Activated naive CD8-positive, alpha-beta T cell treated with anti-CD3 and anti-CD28 coated beads, Interleukin-2, amount 50 U/mL, for 24 hours (primary cell): Measurements from ENCODE around the gene STPG1.

Experiments
- ATAC-seq: fragments of 150-1000 bp; cut with Tn5 transposase; one replicate; pipeline ENCODE4 v1.10.0; 2021
- DNase-seq: peaks from one replicate; pipeline ENCODE4 v3.0.0; 2021
- H3K27ac Mint-ChIP-seq: one replicate; pipeline ENCODE4 v1.8.0; 2021; ENCODE audit warnings: mild to moderate bottlenecking, mixed read lengths
- H3K27me3 Mint-ChIP-seq: one replicate; pipeline ENCODE4 v1.8.0; 2021; ENCODE audit warnings: mixed read lengths
- H3K36me3 Mint-ChIP-seq: one replicate; pipeline ENCODE4 v1.8.0; 2021; ENCODE audit warnings: low read depth, mixed read lengths
- H3K4me1 Mint-ChIP-seq: one replicate; pipeline ENCODE4 v1.8.0; 2021; ENCODE audit warnings: mixed read lengths
- H3K4me3 Mint-ChIP-seq: one replicate; pipeline ENCODE4 v1.8.0; 2021; ENCODE audit warnings: mild to moderate bottlenecking, moderate library complexity, mixed read lengths
- H3K9me3 Mint-ChIP-seq: one replicate; pipeline ENCODE4 v1.8.0; 2021; ENCODE audit warnings: mixed read lengths

The STPG1 gene

DNA sequence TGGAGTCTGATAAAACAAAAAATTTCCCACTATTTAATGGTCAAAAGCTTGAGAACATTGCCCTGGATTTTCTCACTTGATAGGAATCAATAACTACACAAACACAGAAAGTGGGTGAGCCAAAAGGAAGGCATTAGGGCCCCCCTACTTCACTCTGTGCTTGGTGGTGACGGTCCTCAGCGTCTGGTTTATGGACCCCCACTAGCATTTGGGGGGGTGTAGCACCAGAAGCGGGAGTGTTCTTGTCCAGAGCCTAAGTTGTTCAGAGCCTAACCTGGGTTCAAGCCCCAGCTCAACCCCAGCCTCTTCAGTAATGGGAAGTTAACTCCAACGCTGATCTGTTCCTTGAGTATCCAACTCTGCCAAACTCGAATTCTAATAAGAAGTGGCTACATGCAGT lies 33.1 kb downstream of the STPG1 start:
- H3K27ac Mint-ChIP-seq = no peak overlapping the region
- H3K4me1 Mint-ChIP-seq = peaks cover 15% of the 10 kb centered on the region
- H3K9me3 Mint-ChIP-seq = no peaks in the 10 kb centered on the region
- no peak for ATAC-seq
- peaks cover 5% of the 10 kb centered on the region for H3K36me3 Mint-ChIP-seq
- no peak for DNase-seq
- H3K27me3 Mint-ChIP-seq = no peaks in the 10 kb centered on the region
- no peak overlapping the region for H3K4me3 Mint-ChIP-seq

DNA sequence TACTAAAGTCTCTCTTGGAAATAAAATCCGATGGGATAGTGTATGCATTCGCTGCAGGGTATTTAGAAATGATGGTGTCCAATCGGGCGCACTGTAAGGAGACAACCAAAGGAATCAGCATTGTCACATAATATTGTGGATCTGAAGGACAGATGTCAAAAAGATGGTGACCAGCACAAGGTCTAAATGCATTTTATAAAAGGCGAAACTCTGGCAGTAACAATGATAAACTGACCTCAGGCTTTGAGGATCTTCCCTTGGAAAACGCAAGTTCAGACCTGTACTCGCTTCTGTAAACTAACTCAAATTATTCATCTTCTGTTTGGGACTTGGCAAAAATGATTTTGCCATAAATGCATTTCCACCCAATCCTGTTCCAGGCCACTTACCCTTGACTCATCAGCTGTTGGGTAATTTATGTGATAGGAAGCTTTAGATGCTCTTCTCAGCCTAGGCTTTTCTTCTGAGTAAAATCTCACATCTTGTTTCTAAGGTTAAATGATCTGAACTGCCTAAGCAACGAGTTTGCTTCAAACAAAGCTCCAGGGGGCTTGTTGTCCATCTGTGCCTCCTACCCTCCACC lies 33.8 kb downstream of the STPG1 start:
- Mint-ChIP-seq H3K27ac (no peak overlapping the region), H3K4me1 (peaks cover 9% of the 10 kb centered on the region), H3K36me3 (peaks cover 5% of the 10 kb centered on the region), H3K4me3 (no peak overlapping the region), H3K27me3 (no peaks in the 10 kb centered on the region), H3K9me3 (no peaks in the 10 kb centered on the region)
- ATAC-seq (no peak), DNase-seq (no peak)

GRCh38 chr1:24374891-24375786 lies 38.4 kb downstream of the STPG1 start:
- peaks cover 3% of the 10 kb centered on the region for H3K4me1 Mint-ChIP-seq
- H3K4me3 Mint-ChIP-seq = no peak overlapping the region
- DNase-seq (no peak), ATAC-seq (no peak)
- no peaks in the 10 kb centered on the region for H3K9me3 Mint-ChIP-seq
- H3K27me3 Mint-ChIP-seq = no peaks in the 10 kb centered on the region
- no peak overlapping the region for H3K27ac Mint-ChIP-seq
- H3K36me3 Mint-ChIP-seq = no peaks in the 10 kb centered on the region

DNA sequence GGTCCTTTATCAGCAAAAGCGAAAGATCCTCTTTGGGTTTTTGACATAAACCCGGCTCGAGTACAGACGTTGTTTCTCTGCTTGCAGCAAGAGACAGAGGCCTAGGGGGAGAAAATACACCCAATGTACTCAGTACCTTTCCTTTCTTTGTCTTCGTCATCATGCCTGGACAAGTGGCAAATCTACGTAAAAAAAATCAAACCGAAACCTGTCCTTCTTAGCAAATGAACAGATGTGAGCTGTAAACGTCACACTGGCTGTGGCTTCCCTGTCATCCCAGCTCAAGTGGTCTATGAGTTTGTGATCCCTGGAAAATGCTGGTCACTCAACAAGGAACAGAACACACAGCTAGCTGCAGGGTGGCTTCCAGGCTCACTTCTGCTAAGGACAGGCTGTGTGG lies 39.9 kb downstream of the STPG1 start:
- Mint-ChIP-seq H3K27me3 (no peaks in the 10 kb centered on the region), H3K9me3 (no peaks in the 10 kb centered on the region), H3K36me3 (no peaks in the 10 kb centered on the region), H3K4me1 (peaks cover 3% of the 10 kb centered on the region), H3K27ac (no peak overlapping the region), H3K4me3 (no peak overlapping the region)
- no peak for DNase-seq
- ATAC-seq = no peak

DNA sequence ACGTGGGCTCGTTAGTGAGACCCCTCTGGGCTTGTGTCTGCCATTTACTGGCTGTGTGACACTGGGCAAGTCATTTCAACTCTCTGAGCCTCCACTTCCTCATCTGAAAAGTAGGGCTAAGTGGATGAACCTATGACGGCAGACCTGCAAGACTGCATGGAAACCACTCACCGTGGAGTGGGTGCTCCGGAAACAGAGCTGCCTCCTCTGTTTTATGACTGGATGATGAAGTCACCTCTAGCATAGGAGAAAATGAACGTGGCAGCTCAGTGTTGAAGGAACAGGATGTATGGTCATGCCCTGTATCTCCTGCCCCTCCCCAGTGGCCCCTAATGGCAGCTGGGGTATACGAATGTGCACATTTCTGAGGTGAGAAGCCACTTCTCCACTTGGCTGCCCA lies 40.5 kb downstream of the STPG1 start:
- H3K36me3 Mint-ChIP-seq = peaks cover 1% of the 10 kb centered on the region
- H3K27me3 Mint-ChIP-seq = no peaks in the 10 kb centered on the region
- no peak overlapping the region for H3K4me3 Mint-ChIP-seq
- ATAC-seq (peak; percentile 49), DNase-seq (no peak)
- no peak overlapping the region for H3K27ac Mint-ChIP-seq
- H3K9me3 Mint-ChIP-seq = no peaks in the 10 kb centered on the region
- H3K4me1 Mint-ChIP-seq = peaks cover 3% of the 10 kb centered on the region

GRCh38 chr1:24369801-24370200 lies 43.8 kb downstream of the STPG1 start:
- ATAC-seq (no peak), DNase-seq (no peak)
- H3K4me1 Mint-ChIP-seq = peaks cover 16% of the 10 kb centered on the region
- no peaks in the 10 kb centered on the region for H3K9me3 Mint-ChIP-seq
- H3K27me3 Mint-ChIP-seq = no peaks in the 10 kb centered on the region
- no peak overlapping the region for H3K4me3 Mint-ChIP-seq
- H3K27ac Mint-ChIP-seq = no peak overlapping the region
- peaks cover 2% of the 10 kb centered on the region for H3K36me3 Mint-ChIP-seq

DNA sequence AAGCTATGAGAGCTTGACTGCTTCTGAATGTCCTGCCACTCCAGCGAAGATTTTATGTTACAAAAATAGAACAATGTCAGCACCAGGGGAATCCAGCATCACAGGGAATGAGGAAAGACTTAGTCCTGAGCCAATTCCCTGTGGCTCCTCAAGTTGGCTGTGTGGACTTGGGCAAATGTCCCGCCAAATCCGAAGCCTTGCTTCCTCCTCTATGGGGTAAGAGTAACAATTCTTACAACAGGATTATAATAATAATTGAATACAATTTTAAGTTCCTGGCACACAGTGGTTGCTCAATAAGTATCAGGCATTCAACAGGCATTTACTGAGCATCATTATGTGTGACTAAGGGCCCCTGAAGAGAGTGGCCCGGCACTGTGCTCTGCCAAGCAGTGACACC lies 44.4 kb downstream of the STPG1 start:
- H3K9me3 Mint-ChIP-seq = no peaks in the 10 kb centered on the region
- H3K4me3 Mint-ChIP-seq = no peak overlapping the region
- ATAC-seq (no peak), DNase-seq (no peak)
- H3K27ac Mint-ChIP-seq = no peak overlapping the region
- peaks cover 21% of the 10 kb centered on the region for H3K4me1 Mint-ChIP-seq
- no peaks in the 10 kb centered on the region for H3K27me3 Mint-ChIP-seq
- H3K36me3 Mint-ChIP-seq = peaks cover 2% of the 10 kb centered on the region

- ATAC-seq (no peak), DNase-seq (no peak)
- Mint-ChIP-seq H3K27ac (no peak overlapping the region), H3K4me3 (no peak overlapping the region), H3K4me1 (peaks cover 18% of the 10 kb centered on the region), H3K36me3 (peaks cover 2% of the 10 kb centered on the region), H3K27me3 (no peaks in the 10 kb centered on the region), H3K9me3 (no peaks in the 10 kb centered on the region)
These were observed 46.9 kb downstream of the STPG1 start for GRCh38 chr1:24366707-24367106.

GRCh38 chr1:24364975-24365678 lies 48.5 kb downstream of the STPG1 start:
- DNase-seq (peak; percentile 37), ATAC-seq (peak; percentile 99)
- peaks cover 18% of the 10 kb centered on the region for H3K4me1 Mint-ChIP-seq
- no peak overlapping the region for H3K27ac Mint-ChIP-seq
- peaks cover 2% of the 10 kb centered on the region for H3K36me3 Mint-ChIP-seq
- H3K27me3 Mint-ChIP-seq = no peaks in the 10 kb centered on the region
- H3K9me3 Mint-ChIP-seq = no peaks in the 10 kb centered on the region
- H3K4me3 Mint-ChIP-seq = no peak overlapping the region

DNA sequence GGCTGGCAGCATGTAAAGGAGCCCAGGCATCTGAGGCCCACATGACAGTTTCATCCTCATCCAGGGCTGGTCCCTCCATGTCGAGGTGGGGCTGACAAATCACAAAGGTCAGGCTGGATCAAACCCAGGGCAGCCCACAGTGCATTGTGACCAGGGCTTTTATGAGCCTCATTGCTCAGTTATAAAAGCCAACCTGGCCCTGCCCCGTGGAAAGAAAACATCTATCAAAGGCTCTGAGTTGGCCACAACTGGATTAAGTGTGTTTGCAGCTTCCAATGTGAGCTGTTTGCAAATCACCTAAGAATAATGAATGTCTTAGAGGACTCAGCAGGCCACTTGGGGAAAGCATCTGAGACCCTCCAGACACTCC lies 49.0 kb downstream of the STPG1 start:
- Mint-ChIP-seq H3K4me3 (no peak overlapping the region), H3K27me3 (no peaks in the 10 kb centered on the region), H3K27ac (no peak overlapping the region), H3K4me1 (peaks cover 18% of the 10 kb centered on the region), H3K9me3 (no peaks in the 10 kb centered on the region), H3K36me3 (peaks cover 2% of the 10 kb centered on the region)
- ATAC-seq (no peak), DNase-seq (no peak)

DNA sequence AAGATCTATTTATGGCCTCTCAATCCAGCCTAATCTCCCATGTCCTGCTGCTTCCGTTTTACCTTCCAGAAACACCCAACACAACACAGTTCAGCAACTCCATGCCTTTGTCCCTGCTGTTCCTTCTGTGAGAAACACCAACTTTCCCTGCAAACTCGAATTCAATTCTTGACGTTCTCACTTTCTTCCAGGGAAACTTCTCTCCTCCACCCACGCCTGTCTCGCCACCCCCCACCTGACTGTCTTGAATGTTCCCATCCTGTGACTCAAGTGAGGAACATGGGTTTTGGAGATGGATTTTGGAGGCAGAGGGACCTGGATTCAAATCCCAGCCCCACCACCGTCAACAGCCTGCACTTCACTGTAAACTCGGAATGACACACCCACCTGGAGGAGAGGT lies 49.6 kb downstream of the STPG1 start:
- Mint-ChIP-seq H3K27ac (no peak overlapping the region), H3K9me3 (no peaks in the 10 kb centered on the region), H3K36me3 (peaks cover 2% of the 10 kb centered on the region), H3K4me1 (peaks cover 18% of the 10 kb centered on the region), H3K27me3 (no peaks in the 10 kb centered on the region), H3K4me3 (no peak overlapping the region)
- DNase-seq = no peak
- no peak for ATAC-seq

GRCh38 chr1:24362982-24363614 lies 50.5 kb downstream of the STPG1 start:
- DNase-seq (no peak), ATAC-seq (no peak)
- H3K9me3 Mint-ChIP-seq = no peaks in the 10 kb centered on the region
- H3K36me3 Mint-ChIP-seq = peaks cover 1% of the 10 kb centered on the region
- no peak overlapping the region for H3K27ac Mint-ChIP-seq
- no peak overlapping the region for H3K4me3 Mint-ChIP-seq
- H3K4me1 Mint-ChIP-seq = peaks cover 18% of the 10 kb centered on the region
- H3K27me3 Mint-ChIP-seq = no peaks in the 10 kb centered on the region

- no peak overlapping the region for H3K4me3 Mint-ChIP-seq
- H3K27me3 Mint-ChIP-seq = no peaks in the 10 kb centered on the region
- no peak for ATAC-seq
- peaks cover 18% of the 10 kb centered on the region for H3K4me1 Mint-ChIP-seq
- no peaks in the 10 kb centered on the region for H3K9me3 Mint-ChIP-seq
- DNase-seq = no peak
- H3K36me3 Mint-ChIP-seq = no peaks in the 10 kb centered on the region
- no peak overlapping the region for H3K27ac Mint-ChIP-seq
These were observed 51.2 kb downstream of the STPG1 start for GRCh38 chr1:24362396-24362795.

- DNase-seq = no peak
- H3K27ac Mint-ChIP-seq = no peak overlapping the region
- no peaks in the 10 kb centered on the region for H3K9me3 Mint-ChIP-seq
- H3K36me3 Mint-ChIP-seq = no peaks in the 10 kb centered on the region
- ATAC-seq = no peak
- H3K27me3 Mint-ChIP-seq = no peaks in the 10 kb centered on the region
- H3K4me3 Mint-ChIP-seq = no peak overlapping the region
- peaks cover 18% of the 10 kb centered on the region for H3K4me1 Mint-ChIP-seq
These were observed 51.8 kb downstream of the STPG1 start for GRCh38 chr1:24361811-24362210.

DNA sequence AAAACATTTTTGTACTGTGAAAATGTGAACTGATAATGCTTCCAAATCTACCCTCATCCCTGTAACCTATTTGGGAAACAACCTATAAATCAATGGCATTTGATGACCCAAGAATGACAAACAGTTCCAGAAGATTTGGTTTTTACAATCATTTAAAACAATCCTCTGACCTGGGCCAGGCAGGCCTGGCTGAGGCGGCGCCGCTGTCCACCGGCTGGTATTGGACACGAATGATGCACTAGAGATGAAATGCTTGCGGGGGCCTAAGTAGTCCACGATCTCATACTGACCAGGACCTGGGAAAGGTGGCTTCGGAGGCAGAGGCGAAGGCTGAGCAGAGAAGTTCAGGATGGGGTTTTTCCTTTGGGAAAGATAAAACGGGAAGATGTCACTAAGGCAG lies 52.9 kb downstream of the STPG1 start:
- Mint-ChIP-seq H3K27me3 (no peaks in the 10 kb centered on the region), H3K4me1 (peaks cover 14% of the 10 kb centered on the region), H3K9me3 (no peaks in the 10 kb centered on the region), H3K36me3 (no peaks in the 10 kb centered on the region), H3K27ac (no peak overlapping the region), H3K4me3 (no peak overlapping the region)
- DNase-seq (no peak), ATAC-seq (no peak)
